Nucleus accumbens (tissue), 56 donors: ENCODE results near the gene FGD6.
"Not testable (repeated sequence)": the region's sequence is repeated elsewhere in the genome, so short reads cannot be mapped to it uniquely, and the experiment has no call there.

Experiments used
- DNase-seq, 56 donors: peaks; one replicate each; lab custom pipeline; 2025; lab: John Stamatoyannopoulos, UW

FGD6 gene

DNA sequence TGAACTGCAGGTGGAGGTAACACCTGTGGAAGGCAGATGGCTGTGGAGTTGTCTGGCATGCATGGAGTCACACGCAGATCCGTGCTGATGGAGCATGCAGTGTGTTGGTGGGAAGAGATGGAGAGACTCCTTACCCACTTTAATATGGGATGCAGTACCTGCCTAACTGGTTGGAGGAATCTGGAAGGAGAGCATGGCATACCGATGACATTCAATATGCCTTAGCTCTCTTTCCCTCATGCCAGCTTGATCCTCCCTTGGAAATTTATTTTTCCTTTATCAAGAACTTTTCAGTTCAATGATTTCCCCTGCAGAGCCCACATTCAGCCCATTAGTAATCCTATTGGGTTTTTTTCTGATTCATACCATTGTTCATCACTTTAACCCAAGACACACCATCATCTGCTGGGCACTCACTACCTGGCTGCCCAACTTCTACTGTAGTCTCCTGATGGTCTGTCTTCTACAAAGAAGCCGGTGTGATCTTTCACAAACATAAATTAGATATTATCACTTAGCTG is 117.9 kb downstream of the FGD6 start:
- no peak for DNase-seq

DNA sequence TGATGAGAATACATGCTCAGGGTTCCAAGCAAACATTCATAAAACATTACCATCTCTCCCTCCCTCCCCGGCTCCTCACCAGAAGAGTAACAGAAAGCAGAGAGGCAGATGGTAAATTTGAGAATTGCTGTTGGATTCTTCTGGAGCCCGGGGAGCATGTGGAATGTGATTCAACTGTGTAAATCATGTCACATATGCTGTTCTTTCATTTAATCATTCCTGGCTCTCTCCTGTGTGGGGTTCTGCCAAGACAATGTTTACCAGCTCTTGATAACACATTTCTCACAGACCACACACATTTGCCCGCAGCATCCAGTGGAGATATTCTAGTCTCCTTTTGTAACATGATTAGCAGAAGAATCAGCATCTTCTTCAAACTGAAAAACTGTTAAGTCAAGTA is 120.4 kb downstream of the FGD6 start:
- no peak for DNase-seq

DNA sequence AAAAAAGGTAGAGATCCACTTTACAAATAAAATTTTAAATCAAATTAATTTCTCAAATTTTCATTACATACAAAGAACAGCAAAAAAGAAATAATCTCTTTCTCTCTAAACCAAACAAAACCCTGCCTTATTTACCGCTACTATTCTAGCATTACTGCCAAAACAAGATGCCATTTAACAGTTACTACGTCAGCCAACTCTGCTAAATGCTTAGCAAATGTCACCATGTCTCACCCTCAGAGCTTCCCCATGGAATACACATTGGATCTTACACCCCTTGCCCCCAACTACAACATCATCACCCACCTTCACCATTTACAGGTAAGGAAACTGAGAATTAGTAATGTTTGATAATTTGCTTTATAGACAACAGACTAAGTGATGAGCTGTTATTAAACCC is 120.9 kb downstream of the FGD6 start:
- no peak for DNase-seq

DNA sequence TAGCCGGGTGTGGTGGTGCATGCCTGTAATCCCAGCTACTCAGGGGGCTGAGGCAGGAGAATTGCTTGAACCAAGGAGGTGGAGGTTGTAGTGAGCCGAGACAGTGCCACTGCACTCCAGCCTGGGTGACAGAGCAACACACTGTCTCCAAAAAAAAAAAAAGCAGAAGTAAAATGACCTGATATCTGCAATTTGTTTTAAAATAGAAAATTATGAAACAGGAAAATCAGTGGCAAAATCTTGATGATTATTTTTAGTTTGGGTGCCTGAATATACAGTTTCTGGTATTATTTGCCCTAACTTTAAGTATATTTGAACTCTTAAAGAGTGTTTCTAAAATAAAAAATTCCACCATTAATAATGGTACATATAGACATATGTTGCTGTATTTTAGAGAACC is 121.4 kb downstream of the FGD6 start:
- DNase-seq, result not testable (repeated sequence)

DNA sequence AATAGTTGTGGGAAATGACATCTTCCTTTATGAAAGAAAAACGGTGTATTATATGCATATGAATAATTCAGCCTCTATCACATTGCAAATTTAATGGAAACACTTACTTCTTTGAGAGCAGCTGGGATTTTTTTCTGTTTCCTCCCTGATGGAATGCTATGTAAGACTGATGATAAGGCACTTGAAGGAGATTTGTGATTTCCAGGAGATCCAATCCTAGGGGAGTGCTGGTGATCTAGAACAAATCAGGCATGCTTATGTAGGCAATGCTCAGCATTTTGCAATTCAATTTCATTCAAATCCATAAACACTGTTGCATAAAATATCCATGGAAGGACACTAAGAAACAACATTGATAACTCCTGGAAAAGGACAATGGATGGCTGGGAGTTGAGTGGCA is 127.8 kb downstream of the FGD6 start:
- DNase-seq, result no peak

DNA sequence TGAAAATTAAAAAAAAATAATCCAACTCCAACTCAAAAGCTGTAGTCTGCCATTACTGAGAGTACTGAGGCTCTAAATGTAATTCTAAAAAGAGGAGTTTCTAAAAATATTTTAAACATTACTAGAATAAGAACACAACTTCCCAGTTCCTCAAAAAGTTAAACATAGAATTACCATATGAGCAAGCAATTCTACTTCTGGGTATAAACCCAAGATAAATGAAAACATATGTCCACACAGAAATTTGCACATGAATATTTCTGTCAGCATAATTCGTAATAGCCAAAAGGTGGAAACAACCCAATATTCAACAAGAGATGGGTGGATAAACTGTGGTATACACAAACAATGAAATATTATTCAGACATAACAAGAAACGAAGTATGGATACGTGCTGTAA is 128.9 kb downstream of the FGD6 start:
- no peak for DNase-seq

DNA sequence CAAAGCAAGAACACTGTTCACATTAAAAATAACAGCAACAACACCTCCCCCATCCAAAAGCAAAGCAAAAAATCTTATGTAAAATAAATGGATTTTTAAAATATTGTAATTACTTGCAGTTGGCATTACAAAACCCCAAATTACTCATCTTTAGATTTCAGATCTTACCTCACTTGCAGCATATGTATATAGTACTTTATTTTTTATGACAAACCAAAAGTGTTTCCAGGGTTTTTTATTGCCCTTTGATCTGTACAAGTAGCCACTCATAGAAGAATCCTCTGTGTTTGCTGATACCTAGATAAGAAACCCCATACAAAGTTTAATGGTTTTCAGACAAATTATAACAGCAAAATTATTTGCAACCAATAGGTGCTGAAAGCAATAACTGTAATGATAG is 131.7 kb downstream of the FGD6 start:
- DNase-seq, result no peak

DNA sequence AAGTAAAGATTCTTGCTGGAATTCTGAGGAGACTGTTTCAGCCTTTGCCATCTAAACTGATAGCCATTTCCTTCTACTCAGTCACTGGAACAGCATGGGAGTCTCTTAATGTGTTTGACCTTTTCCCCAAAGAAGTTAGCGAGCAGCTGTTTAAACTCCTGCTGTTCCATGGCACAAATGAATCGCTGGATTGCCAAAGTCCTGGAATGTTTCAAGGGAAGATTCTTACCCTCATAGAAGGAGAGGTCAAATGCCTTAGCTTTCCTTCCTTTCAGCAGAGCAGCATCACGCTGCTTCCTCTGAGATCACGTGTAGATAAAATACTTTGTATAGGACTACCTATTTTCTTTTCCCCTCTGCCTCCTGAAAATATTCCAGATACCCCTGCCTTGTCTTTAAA is 133.3 kb downstream of the FGD6 start:
- peak in 1 of 56 donors; percentile 5 for DNase-seq

DNA sequence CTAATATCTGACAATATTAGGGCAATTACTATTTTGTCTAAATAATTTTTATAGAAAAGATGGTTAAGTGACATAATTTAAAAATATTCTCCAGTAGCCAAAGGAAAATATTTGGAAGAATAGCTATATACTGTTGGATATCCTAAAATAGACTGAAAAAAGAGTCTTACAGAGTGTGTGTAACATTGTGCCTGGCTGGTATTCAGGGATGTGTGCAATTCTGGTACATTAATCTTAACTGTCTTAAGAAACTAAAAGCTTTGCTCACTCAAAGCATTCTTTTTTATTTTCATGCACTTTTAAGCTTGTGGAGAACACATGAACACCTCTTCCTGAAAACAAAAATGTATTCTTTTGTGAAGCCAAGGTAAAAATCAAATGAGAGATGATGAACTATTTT is 133.8 kb downstream of the FGD6 start:
- DNase-seq, result no peak

DNA sequence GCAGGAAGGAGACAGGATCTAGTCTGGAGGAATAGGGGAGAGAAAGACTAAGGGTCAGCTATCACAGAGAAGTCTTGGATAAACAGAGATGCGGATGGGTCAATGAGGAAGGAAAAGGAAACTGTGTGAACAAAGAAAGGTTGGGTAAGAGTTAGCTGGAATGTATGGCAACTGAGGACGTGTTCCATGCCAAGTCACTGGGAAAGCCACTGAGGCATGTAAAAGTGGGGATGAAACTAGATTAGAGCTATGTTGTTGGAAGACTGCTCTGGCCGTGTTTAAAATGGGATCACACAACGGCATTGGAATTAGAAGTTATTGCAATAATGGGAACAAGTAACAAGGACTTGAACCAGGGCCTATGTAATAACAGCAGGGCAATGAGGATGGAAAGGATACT is 139.9 kb downstream of the FGD6 start:
- no peak for DNase-seq

DNA sequence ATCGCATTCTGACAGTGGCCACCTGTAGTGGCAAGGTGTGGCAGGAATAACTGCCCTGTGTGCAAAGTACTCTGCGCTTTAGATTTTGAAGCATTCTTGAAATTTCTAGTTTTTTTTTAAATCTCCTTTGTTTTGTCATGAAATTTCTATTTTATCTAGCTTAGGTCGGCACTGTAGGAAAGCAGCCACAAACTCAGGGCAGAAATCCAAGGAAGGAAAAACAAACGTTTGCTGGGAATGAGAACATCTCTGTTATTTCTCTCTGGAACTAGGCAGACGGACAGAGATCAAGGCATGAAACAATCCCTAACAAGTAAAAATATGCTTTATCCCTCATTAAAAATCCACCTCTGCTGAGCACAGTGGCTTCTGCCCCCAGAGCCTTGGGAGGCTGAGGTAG is 142.5 kb downstream of the FGD6 start:
- no peak for DNase-seq

DNA sequence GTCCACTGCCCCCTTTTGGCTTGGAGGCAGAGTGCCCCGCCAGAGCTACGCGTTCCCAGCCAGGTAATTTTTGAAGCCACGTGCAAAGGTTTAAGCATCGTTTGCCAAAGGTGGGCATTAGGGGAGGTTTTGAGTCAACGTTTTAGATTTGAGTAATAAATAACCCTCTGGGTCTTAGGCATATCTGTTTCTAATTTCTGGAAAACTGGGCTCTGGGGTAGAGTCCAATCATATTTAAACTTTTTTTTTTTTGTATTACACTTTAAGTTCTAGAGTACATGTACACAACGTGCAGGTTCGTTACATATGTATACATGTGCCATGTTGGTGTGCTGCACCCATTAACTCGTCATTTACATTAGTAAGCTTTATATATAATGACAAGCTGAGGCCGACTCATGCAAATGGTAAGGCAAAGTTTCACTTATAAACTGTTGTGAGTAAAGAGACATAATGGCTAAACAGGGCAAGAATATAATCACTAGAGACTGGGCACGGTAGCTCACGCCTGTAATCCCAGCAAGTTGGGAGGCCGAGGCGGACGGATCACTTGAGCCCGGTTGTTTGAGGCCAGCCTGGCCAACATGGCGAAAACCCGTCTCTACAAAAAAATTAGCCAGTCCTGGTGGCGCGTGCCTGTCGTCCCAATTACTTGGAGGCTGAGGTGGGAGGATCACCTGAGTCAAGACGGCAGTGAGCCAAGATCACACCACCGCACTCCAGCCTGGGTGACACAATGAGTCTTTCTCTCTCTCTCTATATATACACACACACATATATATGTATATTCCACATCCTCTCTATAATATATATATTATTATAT is 143.4 kb downstream of the FGD6 start:
- DNase-seq, result peak in 3 of 56 donors; percentile 2 to 6 (median 4)

DNA sequence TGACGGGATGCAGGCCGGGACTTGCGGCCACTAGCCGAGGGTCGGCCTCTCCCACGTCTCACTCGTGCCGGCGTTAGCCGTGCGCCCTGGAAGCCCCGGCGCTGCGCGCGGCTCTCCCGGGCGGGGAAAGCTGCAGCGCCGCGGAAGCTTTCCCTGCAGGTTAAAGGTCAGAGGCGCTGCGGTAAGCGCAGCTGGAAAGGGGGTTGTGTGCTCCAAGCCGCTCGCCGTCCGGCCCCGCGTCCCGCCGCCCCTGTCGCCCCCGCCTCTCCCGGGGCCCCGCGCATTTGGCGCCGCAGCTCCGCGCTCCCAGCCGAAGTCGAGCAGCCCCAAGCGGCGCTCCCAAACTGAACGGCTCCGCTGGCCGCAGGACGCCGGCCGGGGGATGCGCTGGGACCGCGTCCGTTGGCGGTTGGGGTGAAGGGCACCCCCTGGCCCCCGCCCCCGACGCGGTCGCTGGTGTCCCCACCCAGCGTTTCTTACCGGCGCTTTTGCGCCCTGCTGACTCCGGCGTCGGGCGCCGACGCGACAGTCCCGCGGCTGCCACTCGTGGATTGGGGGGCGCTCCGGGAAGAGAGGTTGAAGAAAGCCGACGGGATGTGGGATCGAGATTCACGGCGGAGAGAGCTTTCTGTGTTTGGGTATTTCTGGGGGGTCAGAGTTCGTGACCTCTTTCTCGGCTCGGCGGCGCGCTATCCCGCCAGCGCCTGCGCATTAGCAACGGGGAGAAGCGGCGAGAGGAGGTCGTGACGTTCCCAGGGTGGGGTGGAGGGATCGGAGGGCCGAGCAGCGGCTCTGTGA is 144.2 kb downstream of the FGD6 start, which contains the start of gene NR2C1:
Gene NR2C1 (minus strand): TSS at position 719 of the 798 bp plus-strand sequence. CDS start 6,234 bp downstream, outside the sequence.
- DNase-seq, result peak; percentile 26 to 95 (median 88)

DNA sequence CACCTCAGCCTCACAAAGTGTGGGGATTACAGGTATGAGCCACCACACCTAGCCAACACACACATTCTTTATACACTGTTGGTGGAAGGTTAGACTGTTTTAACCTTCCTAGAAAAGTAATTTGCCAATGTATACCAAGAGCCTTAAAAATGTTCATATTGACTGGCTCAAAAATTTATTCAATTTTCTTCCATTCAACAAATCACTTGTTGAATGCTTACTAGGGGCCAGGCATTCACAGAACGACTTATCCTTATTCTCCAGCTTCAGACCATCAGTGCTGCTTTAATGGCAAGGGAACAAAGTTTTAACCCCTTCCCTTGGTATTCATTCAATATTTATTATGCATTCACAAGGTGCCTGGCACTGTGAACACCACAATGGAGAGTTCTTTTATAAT is 146.9 kb downstream of the FGD6 start:
- no peak for DNase-seq

DNA sequence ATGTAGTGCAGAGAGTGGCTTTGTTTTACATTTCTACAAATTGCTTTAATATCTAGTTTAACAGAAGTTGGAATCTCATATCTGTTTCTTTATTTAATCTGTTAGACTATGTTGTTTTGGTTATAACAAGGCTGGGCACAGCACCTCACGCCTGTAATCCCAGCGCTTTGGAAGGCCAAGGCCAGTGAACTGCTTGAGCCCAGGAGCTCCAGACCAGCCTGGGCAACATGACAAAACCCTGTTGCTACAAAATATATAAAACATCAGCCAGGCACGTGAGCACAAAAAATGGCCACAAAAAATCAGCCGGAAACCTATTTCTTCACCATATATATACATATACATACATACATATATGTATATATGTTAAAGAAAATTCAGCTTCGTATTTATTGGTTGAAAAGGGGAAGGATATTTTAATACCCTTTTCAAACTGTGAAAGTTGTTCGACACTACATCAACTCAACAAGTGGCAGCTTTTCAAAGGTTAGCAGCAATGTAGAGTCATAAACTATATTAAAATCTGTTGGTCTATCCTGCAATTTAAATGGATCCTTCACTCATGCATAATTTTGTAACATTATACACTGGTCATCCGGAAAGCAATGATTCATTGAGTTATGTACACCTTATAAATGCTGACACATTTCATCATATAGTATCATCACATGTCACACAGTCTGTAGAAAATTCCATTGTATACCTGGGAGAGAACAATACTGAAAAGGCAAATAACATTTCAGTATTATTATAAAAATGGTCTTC is 151.0 kb downstream of the FGD6 start:
- no peak for DNase-seq

DNA sequence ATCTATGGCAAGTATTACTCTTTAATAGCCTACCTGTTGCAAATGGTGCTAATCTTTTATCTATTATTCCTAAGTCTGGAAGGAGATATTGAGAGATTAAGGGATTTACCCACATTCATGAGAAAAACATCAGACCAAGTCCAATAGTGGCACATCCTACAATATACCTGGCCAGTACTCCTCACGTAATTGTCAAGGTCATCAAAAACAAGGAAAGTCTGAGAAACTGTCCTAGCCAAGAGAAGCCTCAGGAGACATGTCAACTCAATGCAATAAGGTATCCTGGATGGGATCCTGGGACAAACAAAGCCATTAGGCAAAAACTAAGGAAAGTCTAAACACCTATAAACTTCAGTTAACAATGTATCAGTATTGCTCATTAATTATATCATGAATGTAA is 156.3 kb downstream of the FGD6 start:
- no peak for DNase-seq

DNA sequence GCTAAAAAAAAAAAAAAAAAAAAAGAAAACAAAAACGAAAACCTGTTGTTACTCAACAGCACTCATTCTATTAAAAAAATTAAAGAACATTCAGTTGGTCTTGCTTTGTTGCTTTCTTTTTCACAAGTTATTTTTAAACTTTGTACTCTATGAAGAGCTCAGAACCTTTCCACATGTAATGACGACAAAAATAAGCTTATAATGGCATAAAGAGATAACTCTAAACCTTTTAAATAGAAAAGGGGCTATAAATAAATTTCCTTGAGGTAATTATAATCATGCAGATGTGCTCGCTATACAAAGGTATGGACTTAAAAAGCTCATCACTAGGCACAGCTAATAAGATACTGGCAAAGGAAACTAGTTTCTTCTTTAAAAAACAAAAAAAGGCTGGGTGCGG is 157.3 kb downstream of the FGD6 start:
- DNase-seq, result no peak

DNA sequence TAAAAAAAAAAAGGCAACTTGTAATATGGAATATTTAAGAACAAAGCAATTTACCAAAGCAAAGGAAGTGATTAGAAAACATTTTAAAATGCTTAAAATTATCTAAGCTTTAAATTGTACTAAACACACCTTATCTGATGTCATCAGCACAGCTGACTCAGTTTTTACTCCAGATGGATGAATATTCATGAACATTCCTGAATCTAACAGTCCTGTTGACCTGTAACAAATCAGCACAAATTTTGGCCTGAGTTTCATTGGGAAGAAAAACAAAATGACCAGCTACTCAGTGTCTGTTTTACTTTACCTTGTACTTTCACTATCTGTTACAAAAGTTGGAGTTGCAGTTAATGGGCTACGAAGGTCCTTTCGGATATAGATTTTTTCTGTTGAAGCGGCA is 159.8 kb downstream of the FGD6 start:
- DNase-seq, result no peak

DNA sequence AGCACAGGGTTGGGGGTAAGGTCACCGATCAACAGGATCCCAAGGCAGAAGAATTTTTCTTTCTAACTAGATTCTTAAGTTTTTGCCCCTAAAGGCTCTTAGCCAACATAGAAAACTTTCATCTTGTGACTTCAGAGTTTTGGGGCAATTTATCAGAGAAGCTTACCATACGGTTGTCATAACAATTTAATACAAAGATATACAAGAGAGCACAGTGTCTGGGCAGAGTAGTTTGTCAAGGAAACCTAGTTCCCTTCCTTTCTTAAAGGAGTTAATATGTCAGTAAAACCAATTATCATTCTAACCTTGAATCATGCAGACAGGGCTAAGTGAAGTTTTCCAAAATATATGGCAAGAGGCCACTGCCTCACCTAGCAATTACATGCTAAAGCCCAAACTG is 162.2 kb downstream of the FGD6 start:
- DNase-seq, result no peak

DNA sequence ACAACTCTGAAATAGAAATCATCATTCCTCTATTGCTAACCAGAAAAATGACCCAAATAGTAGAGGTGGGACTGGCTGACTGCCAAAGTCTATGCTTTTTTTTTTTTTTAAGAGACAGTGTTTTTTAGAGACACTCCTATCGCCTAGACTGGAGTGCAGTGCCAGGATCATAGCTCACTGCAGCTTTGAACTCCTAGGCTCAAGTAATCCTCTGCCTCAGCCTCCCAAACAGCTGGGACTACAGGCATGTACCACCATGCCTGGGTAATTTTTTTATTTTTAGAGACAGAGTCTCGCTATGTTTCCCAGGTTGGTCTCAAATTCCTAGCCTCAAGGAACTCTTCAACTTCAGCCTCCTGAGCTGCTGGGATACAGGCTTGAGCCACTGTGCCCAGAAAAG is 163.1 kb downstream of the FGD6 start:
- no peak for DNase-seq

DNA sequence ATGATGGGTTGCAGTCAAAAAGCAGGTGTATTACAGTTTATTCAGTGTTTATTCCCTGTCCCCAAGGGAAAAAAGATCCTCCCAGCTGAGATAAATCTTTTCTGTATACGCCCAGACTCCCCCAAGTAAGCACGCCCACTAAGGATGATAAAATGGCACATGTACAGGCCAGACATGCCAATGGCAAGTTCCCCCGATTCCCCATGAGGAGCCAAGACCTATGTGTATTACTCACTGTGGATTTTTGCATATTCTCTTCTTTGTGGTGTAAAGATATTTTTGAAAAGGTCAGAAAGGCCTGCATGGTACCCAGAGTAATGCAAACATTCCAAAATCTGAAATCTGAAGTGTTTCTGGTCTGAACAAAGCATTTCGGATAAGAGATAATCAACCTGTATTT is 166.0 kb downstream of the FGD6 start:
- no peak for DNase-seq
